Progenitor cell of endocrine pancreas (in vitro differentiated cells): Measurements from ENCODE around the gene DSTN. TPM values are rescaled to one million over a fixed set of nuclear protein-coding genes. Genes with fewer than 3 reads are reported as not detected.

Source experiments
- DNase-seq: peaks from one replicate; pipeline ENCODE4 v3.0.0; 2021; ENCODE audit warnings: low spot score; ENCODE audit not compliant: unreplicated experiment
- H3K27ac Mint-ChIP-seq: 2 replicates; pipeline ENCODE4 v1.8.0; 2021; ENCODE audit warnings: mild to moderate bottlenecking, moderate library complexity, mixed read lengths
- H3K27me3 Mint-ChIP-seq: 2 replicates; pipeline ENCODE4 v1.8.0; 2021; ENCODE audit warnings: mixed read lengths
- H3K36me3 Mint-ChIP-seq: 2 replicates; pipeline ENCODE4 v1.8.0; 2022; ENCODE audit warnings: mixed read lengths; ENCODE audit not compliant: insufficient read depth
- H3K4me1 Mint-ChIP-seq: 2 replicates; pipeline ENCODE4 v1.8.0; 2021; ENCODE audit warnings: low read depth, mixed read lengths
- H3K4me3 Mint-ChIP-seq: 2 replicates; pipeline ENCODE4 v1.8.0; 2021; ENCODE audit warnings: low read depth, mild to moderate bottlenecking, moderate library complexity, mixed read lengths
- H3K9me3 Mint-ChIP-seq: 2 replicates; pipeline ENCODE4 v1.8.0; 2021; ENCODE audit warnings: low read depth, mixed read lengths
- total RNA-seq: library from RNA; stranded (reverse); gene quantifications from 2 replicates; pipeline ENCODE4 v1.2.1, GENCODE V29; 2021
- TF ChIP-seq, protein P1 (sequence below): fragments of 200-600 bp; sonication (generic); IDR thresholded peaks from one replicate; pipeline ENCODE4 v1.5.0; 2021; ENCODE audit warnings: antibody characterized with exemption, mild to moderate bottlenecking; ENCODE audit not compliant: unreplicated experiment

The DSTN gene
- total RNA-seq, 1 donor from 2014 or later = 201 TPM

- no peak for DNase-seq
- Mint-ChIP-seq H3K4me3 (no peak overlapping the region), H3K4me1 (no peaks in the 10 kb centered on the region), H3K9me3 (no peaks in the 10 kb centered on the region), H3K27ac (no peak overlapping the region), H3K36me3 (peaks cover 5% of the 10 kb centered on the region), H3K27me3 (no peaks in the 10 kb centered on the region)
- TF ChIP-seq, protein P1, sequence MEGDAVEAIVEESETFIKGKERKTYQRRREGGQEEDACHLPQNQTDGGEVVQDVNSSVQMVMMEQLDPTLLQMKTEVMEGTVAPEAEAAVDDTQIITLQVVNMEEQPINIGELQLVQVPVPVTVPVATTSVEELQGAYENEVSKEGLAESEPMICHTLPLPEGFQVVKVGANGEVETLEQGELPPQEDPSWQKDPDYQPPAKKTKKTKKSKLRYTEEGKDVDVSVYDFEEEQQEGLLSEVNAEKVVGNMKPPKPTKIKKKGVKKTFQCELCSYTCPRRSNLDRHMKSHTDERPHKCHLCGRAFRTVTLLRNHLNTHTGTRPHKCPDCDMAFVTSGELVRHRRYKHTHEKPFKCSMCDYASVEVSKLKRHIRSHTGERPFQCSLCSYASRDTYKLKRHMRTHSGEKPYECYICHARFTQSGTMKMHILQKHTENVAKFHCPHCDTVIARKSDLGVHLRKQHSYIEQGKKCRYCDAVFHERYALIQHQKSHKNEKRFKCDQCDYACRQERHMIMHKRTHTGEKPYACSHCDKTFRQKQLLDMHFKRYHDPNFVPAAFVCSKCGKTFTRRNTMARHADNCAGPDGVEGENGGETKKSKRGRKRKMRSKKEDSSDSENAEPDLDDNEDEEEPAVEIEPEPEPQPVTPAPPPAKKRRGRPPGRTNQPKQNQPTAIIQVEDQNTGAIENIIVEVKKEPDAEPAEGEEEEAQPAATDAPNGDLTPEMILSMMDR = no peak
Observed at GRCh38 chr20:17620371-17621228, 50.7 kb downstream of the DSTN start.

DNA sequence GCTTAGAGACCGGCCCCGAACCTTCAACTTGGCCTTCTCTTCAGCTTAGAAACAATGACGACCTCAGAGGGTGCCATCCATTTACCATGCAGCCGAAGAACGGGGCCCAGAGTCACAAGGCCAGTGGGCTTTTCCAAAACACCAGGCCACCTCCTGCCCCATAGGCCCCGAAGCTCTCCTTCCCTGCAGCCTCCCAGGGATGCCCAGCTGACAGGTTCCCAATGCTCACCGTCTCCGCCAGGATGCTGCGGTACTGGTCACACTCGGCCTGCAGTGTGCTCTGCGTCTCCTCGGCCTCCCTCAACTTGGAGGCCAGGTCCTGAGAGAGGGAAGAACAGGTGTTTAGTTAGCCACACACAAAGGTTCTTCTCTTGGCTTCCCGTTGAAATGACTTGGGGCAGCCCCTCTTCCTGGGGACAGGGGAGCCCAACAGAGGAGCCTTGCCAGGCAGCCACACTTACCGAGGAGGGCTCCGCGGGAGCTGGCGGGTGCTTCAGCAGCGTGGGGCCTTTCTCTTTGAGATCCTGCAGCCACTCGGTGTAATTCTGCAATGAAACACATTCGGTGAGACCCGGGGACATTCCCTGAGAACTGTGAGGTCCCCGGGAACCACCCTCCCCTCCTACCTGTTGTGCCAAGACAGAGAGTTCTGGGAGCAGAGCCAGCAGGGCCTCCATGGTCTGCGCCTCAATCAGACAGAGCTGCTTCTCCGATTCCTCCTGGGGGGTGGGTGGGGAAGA lies 51.5 kb downstream of the DSTN start:
- Mint-ChIP-seq H3K36me3 (peaks cover 8% of the 10 kb centered on the region), H3K4me1 (no peaks in the 10 kb centered on the region), H3K27ac (peak overlapping the region; percentile 62), H3K27me3 (no peaks in the 10 kb centered on the region), H3K9me3 (no peaks in the 10 kb centered on the region), H3K4me3 (no peak overlapping the region)
- TF ChIP-seq, protein P1 = no peak
- DNase-seq = peak; percentile 7

DNA sequence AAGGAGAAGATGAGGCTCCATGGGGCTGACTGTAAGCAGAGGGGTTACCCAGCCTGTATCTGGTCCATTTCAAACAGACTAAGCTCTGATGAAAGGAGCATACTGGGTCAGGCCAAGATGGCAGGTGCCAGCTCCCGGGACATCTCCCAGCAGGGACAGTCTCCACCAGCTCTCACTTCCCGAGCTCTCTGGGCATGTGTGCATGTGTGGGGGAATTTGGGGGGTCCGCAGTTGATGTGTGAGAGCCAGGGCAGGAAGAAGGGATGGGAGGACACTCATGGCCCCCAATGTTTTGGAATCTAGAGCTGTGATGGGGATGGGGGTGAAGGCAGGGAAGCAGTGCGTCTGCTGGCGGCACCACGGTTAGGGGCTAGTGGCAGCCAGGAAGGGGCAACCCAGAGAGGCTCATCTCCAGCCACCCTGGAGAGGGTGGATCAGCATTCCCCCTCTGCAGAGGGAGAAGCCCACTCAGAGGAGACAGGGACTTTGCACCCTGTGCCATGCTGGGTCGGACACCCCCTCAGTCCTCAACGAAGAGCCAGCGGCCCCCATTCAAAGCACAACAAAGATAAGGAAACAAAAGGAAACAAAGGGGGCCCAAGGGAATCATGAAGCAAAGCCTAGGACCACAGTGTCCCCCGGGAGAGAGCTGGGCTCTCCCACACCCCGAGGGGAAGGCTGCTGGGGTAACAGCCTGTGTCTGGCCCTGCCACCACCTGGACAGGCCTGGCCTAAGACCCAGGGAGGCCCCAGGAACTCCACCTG lies 52.4 kb downstream of the DSTN start:
- no peak for DNase-seq
- TF ChIP-seq, protein P1 = no peak

DNA sequence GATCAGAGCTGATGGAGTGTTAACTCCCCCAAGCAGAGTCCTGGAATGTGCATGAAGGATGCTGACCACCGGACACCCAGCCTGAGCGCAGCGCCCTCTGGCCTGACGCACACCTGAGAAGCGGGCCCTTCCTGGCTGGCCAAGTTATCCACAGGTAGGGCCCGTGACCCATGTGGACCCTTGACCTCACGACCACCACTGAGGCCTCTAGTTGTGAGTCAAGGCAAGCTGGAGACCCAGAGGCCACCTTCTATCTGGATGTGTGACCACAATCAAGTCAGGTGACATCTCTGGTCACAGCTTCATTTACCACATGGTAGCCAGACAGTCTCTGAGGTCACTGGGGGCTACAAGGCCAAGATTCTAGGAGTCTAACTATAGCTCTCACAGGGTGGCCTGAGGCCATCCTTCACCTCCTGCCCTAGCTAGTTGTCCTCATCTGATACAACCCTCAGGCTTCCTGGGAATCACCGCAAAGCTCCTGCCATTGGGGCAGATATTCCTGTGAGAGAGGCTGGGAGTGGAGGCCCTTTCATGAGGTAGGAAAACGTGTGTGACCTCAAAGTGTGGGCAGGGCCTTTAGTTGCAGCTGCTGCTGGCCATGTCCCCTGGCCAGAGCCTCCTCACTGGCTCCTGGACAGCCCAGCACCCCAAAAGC lies 53.1 kb downstream of the DSTN start:
- no peak for DNase-seq
- H3K4me3 Mint-ChIP-seq = no peak overlapping the region
- H3K9me3 Mint-ChIP-seq = no peaks in the 10 kb centered on the region
- no peaks in the 10 kb centered on the region for H3K27me3 Mint-ChIP-seq
- H3K36me3 Mint-ChIP-seq = peaks cover 7% of the 10 kb centered on the region
- H3K27ac Mint-ChIP-seq = no peak overlapping the region
- TF ChIP-seq, protein P1 = no peak
- peaks cover 3% of the 10 kb centered on the region for H3K4me1 Mint-ChIP-seq

More for the DNA sequence above, 52.4 kb downstream of the DSTN start:
- peak overlapping the region; percentile 89 for H3K27ac Mint-ChIP-seq
- H3K4me1 Mint-ChIP-seq = peaks cover 3% of the 10 kb centered on the region
- no peaks in the 10 kb centered on the region for H3K9me3 Mint-ChIP-seq
- H3K4me3 Mint-ChIP-seq = no peak overlapping the region
- peaks cover 8% of the 10 kb centered on the region for H3K36me3 Mint-ChIP-seq
- no peaks in the 10 kb centered on the region for H3K27me3 Mint-ChIP-seq

DNA sequence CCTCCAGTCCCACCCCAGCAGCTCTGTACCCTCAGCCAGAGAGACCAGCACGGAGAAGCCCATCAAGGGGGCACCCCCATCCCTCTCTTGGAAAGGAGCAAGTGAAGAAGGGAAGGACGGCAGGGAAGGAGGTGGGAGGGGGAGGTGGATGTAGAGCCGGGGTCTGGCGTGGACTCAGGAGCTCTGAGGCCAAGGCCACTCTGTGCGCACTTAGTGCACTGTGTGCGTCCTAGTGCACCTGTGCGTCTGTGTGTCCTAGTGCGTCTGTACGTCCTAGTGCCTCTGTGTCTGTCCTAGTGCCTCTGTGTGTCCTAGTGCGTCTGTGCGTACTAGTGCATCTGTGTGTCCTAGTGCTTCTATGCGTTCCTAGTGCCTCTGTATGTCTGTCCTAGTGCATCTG lies 54.2 kb downstream of the DSTN start:
- Mint-ChIP-seq H3K27ac (peak overlapping the region; percentile 62), H3K9me3 (no peaks in the 10 kb centered on the region), H3K4me3 (no peak overlapping the region), H3K36me3 (peaks cover 13% of the 10 kb centered on the region), H3K27me3 (no peaks in the 10 kb centered on the region), H3K4me1 (peaks cover 6% of the 10 kb centered on the region)
- TF ChIP-seq, protein P1 = no peak
- no peak for DNase-seq
